ENCODE results near the gene DIP2A.

The DIP2A gene

GRCh38 chr21:46538851-46539666, 80.4 kb downstream of the DIP2A start:
- TF ChIP-seq EZH2phosphoT487 (IDR thresholded peaks at IDR 0.05; ENCODE audit: low read length) (no peak), EZH2 (optimal IDR thresholded peaks at IDR 0.05; ENCODE audit: low read depth, low read length) (no peak), CTCF (IDR thresholded peaks at IDR 0.05; ENCODE audit: low read length) (no peak)

DNA sequence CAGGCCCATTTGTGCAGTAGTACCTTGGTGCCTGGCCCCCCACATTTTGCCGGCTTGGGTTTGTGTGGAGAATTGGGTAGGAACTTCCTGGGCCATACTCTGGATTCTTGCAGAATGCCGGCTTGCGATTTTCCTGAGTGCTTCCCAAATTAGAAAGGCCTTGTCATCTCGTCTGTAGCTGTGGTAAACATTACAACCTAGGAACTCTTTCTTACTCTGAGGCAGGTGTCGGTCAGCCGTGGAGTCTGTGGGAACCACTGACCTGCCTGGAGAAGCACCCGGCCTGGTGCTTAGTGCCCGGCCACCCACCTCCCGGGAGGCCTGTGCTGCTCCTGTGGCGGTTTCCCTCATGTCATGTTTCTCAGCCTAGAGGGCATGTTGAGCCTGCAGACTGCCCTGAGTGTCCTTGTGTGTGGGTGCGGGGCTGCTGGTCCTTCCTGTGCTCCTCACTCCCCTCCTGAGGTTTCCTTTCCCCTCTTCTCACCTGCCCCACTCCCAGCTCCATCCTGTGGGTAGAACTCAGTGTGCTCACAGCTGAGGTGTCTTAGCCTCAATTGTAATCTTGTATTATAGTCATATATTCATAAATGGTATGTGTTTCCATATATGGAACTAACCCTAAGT, 81.5 kb downstream of the DIP2A start:
- Histone ChIP-seq H3K4me3 (ENCODE audit: low read length) (no peak overlapping the region), H3K4me1 (ENCODE audit: low read length) (no peaks in the 10 kb centered on the region), H3K79me2 (ENCODE audit: low read length) (no peaks in the 10 kb centered on the region), H3K4me2 (ENCODE audit: low read depth, low read length) (no peak overlapping the region), H4K20me1 (ENCODE audit: insufficient read depth, low read length) (no peaks in the 10 kb centered on the region), H3K27me3 (replicated peaks; ENCODE audit: insufficient read depth, low read length) (no peaks in the 10 kb centered on the region), H3K9me2 (replicated peaks; ENCODE audit: insufficient read depth, low read length) (no peaks in the 10 kb centered on the region), H3K36me3 (replicated peaks; ENCODE audit: insufficient read depth, low read length) (no peaks in the 10 kb centered on the region), H3F3A (ENCODE audit: insufficient read depth, low read length) (no peaks in the 10 kb centered on the region), H2AFZ (ENCODE audit: low read length) (no peak overlapping the region), H3K27ac (ENCODE audit: low read length) (no peak overlapping the region), H3K9ac (ENCODE audit: low read length) (no peak overlapping the region), H3K9me3 (replicated peaks; ENCODE audit: insufficient read depth, low read length) (no peaks in the 10 kb centered on the region)
- TF ChIP-seq EZH2 (optimal IDR thresholded peaks at IDR 0.05; ENCODE audit: low read depth, low read length), result no peak
- no peak for TF ChIP-seq CTCF (IDR thresholded peaks at IDR 0.05; ENCODE audit: low read length)
- TF ChIP-seq EZH2phosphoT487 (IDR thresholded peaks at IDR 0.05; ENCODE audit: low read length), result no peak
- no peak for DNase-seq

More at GRCh38 chr21:46538851-46539666, 80.4 kb downstream of the DIP2A start:
- no peaks in the 10 kb centered on the region for H3K9me2 ChIP-seq (replicated peaks; ENCODE audit: insufficient read depth, low read length)
- no peaks in the 10 kb centered on the region for H4K20me1 ChIP-seq (ENCODE audit: insufficient read depth, low read length)
- H3K27ac ChIP-seq (ENCODE audit: low read length), result no peak overlapping the region
- H3K9ac ChIP-seq (ENCODE audit: low read length), result no peak overlapping the region
- H3K27me3 ChIP-seq (replicated peaks; ENCODE audit: insufficient read depth, low read length), result no peaks in the 10 kb centered on the region
- no peaks in the 10 kb centered on the region for H3K36me3 ChIP-seq (replicated peaks; ENCODE audit: insufficient read depth, low read length)
- no peaks in the 10 kb centered on the region for H3K9me3 ChIP-seq (replicated peaks; ENCODE audit: insufficient read depth, low read length)
- H3F3A ChIP-seq (ENCODE audit: insufficient read depth, low read length), result no peaks in the 10 kb centered on the region
- H3K4me1 ChIP-seq (ENCODE audit: low read length), result no peaks in the 10 kb centered on the region
- H3K4me3 ChIP-seq (ENCODE audit: low read length), result no peak overlapping the region
- H3K4me2 ChIP-seq (ENCODE audit: low read depth, low read length), result no peak overlapping the region
- no peak for DNase-seq
- no peak overlapping the region for H2AFZ ChIP-seq (ENCODE audit: low read length)
- no peaks in the 10 kb centered on the region for H3K79me2 ChIP-seq (ENCODE audit: low read length)

DNA sequence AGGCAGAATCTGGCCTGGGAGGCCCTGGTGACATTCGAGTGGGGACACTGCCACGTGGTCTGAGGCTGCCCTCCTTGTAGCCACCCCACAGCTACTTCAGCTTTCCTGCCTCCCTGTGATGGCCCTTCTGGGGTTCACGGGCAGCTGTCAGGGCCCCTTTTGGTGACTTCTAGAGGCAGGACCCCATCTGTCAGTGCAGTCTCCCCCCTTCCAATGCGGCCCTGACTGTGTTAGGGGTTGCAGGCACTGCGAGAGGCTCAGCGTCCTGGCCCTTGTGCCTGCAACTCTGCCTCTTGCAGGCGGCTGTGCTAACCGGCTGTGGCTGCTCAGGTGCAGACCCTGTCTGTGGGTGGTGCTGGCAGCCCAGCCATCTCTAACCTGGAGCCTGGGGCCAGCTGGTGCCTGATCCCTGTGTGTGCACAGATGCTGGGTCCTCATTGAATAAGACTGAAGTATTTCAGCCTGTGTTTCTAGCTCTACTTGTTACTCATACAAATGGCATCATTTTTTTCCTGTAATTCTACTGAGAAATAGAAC, 84.0 kb downstream of the DIP2A start:
- Histone ChIP-seq H3K4me2 (ENCODE audit: low read depth, low read length) (no peak overlapping the region), H2AFZ (ENCODE audit: low read length) (no peak overlapping the region), H4K20me1 (ENCODE audit: insufficient read depth, low read length) (no peaks in the 10 kb centered on the region), H3K9me3 (replicated peaks; ENCODE audit: insufficient read depth, low read length) (no peaks in the 10 kb centered on the region), H3K9me2 (replicated peaks; ENCODE audit: insufficient read depth, low read length) (no peaks in the 10 kb centered on the region), H3K36me3 (replicated peaks; ENCODE audit: insufficient read depth, low read length) (no peaks in the 10 kb centered on the region), H3K4me1 (ENCODE audit: low read length) (no peaks in the 10 kb centered on the region), H3K27ac (ENCODE audit: low read length) (no peak overlapping the region), H3F3A (ENCODE audit: insufficient read depth, low read length) (no peaks in the 10 kb centered on the region), H3K79me2 (ENCODE audit: low read length) (no peaks in the 10 kb centered on the region), H3K4me3 (ENCODE audit: low read length) (no peak overlapping the region), H3K27me3 (replicated peaks; ENCODE audit: insufficient read depth, low read length) (no peaks in the 10 kb centered on the region), H3K9ac (ENCODE audit: low read length) (no peak overlapping the region)
- DNase-seq, result no peak
- TF ChIP-seq EZH2 (optimal IDR thresholded peaks at IDR 0.05; ENCODE audit: low read depth, low read length) (no peak), CTCF (IDR thresholded peaks at IDR 0.05; ENCODE audit: low read length) (no peak), EZH2phosphoT487 (IDR thresholded peaks at IDR 0.05; ENCODE audit: low read length) (no peak)

All from MM.1S (cell line).